Thoracic aorta (tissue), 2 donors: Measurements from ENCODE around the gene CYGB. TPM values are rescaled to one million over a fixed set of nuclear protein-coding genes. Genes with fewer than 3 reads are reported as not detected.
"Not testable (repeated sequence)": the region's sequence is repeated elsewhere in the genome, so short reads cannot be mapped to it uniquely, and the experiment has no call there.

ENCODE experiments used
- ATAC-seq: fragments of 150-250 bp; one replicate; pipeline ENCODE4 v1.8.0; 2017; ENCODE audit warnings: low read depth; ENCODE audit not compliant: insufficient number of reproducible peaks, low FRiP score
- DNase-seq: peaks from one replicate; pipeline ENCODE4 v3.0.0-alpha.2; 2020; ENCODE audit warnings: low spot score
- H3K27ac ChIP-seq, 2 donors: fragments of 200-600 bp; sonication (generic); 1 replicate in 1 of 2; 2 replicates in 1 of 2; pipeline ENCODE4 v1.5.1; 2016; ENCODE audit warnings: mild to moderate bottlenecking in 2 of 2, moderate library complexity in 2 of 2
- H3K27me3 ChIP-seq: fragments of 200-600 bp; sonication (generic); replicated peaks from 2 replicates; pipeline ENCODE4 v1.6.0; 2016; ENCODE audit warnings: mild to moderate bottlenecking; ENCODE audit not compliant: insufficient read depth
- H3K36me3 ChIP-seq: fragments of 200-600 bp; sonication (generic); one replicate; pipeline ENCODE4 v1.5.1; 2016
- H3K4me1 ChIP-seq, 2 donors: fragments of 200-600 bp; sonication (generic); 1 replicate in 1 of 2; 2 replicates in 1 of 2; pipeline versions ENCODE4 v1.5.1 to v1.6.0; 2016; ENCODE audit warnings: low read depth in 2 of 2, mild to moderate bottlenecking in 1 of 2; ENCODE audit not compliant: control insufficient read depth in 1 of 2
- H3K4me3 ChIP-seq: fragments of 200-600 bp; sonication (generic); 2 replicates; pipeline ENCODE4 v1.5.1; 2016; ENCODE audit warnings: mild to moderate bottlenecking
- H3K9me3 ChIP-seq: fragments of 200-600 bp; sonication (generic); 2 replicates; pipeline ENCODE4 v1.5.1; 2016
- total RNA-seq, 2 donors: library from RNA; depleted of rRNA; stranded (reverse); fragments of >200 nt; gene quantifications; one replicate each; pipeline versions ENCODE4 v1.1.0 to v1.2.3, GENCODE V29; 2016
- TF ChIP-seq, protein P1 (sequence below): fragments of 200-600 bp; sonication (generic); IDR thresholded peaks from one replicate; pipeline ENCODE4 v1.5.1; 2019; ENCODE audit warnings: antibody characterized with exemption

The CYGB gene
- total RNA-seq, 2 donors from 2014 or later: 8.3 to 17.7 TPM

DNA sequence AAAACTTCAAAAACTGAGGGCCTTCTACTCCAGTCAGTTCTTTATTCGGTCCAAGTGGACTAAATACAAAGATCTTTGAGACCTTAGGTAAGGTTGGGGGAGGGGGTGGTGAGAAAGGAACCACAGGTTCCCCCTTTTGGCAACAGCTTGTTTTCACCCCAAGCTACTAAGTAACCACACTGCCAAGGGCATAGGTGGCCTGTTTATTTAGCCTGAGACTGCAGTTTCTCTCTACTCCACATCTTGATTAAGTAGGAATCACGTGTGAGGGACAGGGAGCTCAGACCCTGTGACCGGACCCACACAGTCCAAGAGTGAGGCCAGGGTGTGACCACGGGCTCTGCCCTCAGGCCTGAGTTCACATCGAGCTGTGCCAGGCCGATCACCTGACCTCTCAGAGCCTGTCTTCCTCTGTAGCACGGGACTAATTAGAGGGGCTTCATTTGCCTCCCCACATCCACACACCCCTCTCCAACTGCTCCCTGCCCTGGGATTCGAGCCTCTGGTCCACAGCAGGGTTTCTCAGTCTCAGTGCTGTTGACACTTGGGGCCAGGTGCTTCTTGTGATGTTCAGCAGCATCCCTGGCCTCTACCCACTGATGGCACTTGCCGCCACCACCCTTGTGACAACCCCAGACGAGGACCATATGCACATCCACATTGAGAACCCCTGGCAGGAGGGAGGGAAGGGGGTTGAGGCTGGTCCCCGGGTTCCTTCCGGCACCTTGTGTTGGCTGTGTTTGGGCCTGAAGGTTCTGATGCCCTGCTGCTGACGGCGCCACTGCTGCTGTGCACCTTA, 30.3 kb upstream of the CYGB start:
- H3K4me3 ChIP-seq: no peak overlapping the region
- H3K9me3 ChIP-seq: no peaks in the 10 kb centered on the region
- ATAC-seq: no peak
- TF ChIP-seq, protein P1, sequence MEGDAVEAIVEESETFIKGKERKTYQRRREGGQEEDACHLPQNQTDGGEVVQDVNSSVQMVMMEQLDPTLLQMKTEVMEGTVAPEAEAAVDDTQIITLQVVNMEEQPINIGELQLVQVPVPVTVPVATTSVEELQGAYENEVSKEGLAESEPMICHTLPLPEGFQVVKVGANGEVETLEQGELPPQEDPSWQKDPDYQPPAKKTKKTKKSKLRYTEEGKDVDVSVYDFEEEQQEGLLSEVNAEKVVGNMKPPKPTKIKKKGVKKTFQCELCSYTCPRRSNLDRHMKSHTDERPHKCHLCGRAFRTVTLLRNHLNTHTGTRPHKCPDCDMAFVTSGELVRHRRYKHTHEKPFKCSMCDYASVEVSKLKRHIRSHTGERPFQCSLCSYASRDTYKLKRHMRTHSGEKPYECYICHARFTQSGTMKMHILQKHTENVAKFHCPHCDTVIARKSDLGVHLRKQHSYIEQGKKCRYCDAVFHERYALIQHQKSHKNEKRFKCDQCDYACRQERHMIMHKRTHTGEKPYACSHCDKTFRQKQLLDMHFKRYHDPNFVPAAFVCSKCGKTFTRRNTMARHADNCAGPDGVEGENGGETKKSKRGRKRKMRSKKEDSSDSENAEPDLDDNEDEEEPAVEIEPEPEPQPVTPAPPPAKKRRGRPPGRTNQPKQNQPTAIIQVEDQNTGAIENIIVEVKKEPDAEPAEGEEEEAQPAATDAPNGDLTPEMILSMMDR: no peak
- H3K36me3 ChIP-seq: peaks cover 4% of the 10 kb centered on the region
- no peak for DNase-seq
- no peak overlapping the region for H3K27ac ChIP-seq
- H3K4me1 ChIP-seq: no peaks in the 10 kb centered on the region
- no peaks in the 10 kb centered on the region for H3K27me3 ChIP-seq

DNA sequence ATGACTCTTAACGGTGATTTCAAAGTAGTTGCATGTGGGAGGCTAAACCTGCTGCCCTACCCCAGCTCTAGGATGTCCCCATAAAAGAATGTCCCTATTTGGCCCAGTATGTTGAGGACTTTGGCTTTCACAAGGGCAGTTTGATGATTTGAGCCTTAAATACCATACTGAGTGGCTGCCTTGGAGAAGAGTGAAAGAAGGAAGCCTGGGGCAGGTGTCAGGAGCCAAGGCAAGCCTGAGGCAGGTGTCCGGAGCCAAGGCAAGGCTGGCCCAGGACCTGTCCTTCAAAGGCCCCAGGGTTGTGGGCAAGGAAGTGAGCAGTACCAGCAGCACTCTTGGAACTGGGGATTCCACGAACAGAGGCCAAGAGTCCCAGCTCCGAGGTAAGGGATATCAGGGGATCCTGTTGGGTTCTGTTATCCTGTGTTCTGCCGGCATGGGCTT, 29.5 kb upstream of the CYGB start:
- no peak for ATAC-seq
- H3K27ac ChIP-seq: no peak overlapping the region
- H3K36me3 ChIP-seq: peaks cover 4% of the 10 kb centered on the region

DNA sequence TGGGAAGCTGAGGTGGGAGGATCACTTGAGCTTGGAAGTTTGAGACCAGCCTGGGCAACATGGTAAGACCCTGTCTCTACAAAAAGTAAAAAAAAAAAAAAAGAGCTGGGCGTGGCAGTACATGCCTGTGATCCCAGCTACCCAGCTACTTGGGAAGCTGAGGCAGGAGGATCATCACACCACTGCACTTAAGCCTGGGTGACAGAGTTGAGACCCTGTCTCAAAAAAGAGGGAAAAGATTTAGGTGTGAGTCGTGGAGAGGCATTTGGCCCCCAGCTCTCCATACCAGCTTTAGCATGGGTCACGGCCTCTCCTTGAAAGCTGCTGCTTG, 29.1 kb upstream of the CYGB start:
- no peak for DNase-seq

More for the DNA sequence above, 29.5 kb upstream of the CYGB start:
- TF ChIP-seq, protein P1: no peak
- H3K4me3 ChIP-seq: no peak overlapping the region
- DNase-seq: no peak
- H3K4me1 ChIP-seq: no peaks in the 10 kb centered on the region
- H3K27me3 ChIP-seq: no peaks in the 10 kb centered on the region
- no peaks in the 10 kb centered on the region for H3K9me3 ChIP-seq

DNA sequence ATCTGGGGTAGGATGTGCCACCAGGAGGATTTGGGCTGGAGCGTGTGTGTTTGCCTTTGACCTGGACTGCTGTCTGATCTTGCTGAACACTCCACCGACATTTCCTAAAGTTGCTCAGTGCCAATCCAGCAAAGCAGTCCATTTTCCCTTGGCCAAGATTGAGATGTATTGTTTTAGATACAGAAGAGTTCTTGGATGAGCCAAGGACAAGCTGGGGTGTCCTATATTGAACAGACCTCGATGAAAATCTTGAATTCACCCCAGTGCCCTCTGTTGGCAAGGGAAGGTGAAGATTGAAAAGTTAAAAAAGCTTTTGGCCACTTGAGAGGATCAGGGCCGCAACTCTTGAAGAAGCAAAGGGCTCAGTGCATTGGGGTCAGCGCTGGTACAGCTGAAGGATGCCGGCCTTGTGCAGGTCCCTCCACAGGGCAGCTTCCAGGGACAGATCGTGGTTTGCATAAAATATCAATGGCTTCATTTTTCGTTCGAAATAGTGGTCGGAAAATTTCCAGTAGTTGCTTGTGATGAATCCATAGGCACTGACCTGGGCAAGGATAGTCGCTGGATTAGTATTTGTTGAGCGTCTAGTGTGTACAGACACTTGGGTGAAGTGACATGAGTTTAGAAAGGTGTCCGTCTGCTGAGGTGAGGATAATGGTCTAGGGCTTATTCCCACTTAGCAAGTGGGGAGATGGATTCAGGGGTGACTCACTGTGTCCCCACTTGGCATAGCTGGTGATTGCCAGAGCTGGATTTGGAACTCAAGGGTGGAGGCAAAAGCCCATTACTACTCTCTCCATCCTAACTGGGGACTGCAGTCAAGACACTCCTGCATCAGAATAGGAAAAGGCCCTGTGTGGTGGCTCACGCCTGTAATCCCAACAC, 28.5 kb upstream of the CYGB start:
- no peak for ATAC-seq
- Histone ChIP-seq H3K4me3 (no peak overlapping the region), H3K9me3 (no peaks in the 10 kb centered on the region), H3K4me1 (no peaks in the 10 kb centered on the region), H3K27ac (no peak overlapping the region), H3K27me3 (no peaks in the 10 kb centered on the region), H3K36me3 (peaks cover 4% of the 10 kb centered on the region)
- TF ChIP-seq, protein P1: no peak
- no peak for DNase-seq

More for the DNA sequence above, 29.1 kb upstream of the CYGB start:
- Histone ChIP-seq H3K27ac (no peak overlapping the region), H3K4me1 (no peaks in the 10 kb centered on the region), H3K36me3 (peaks cover 4% of the 10 kb centered on the region), H3K9me3 (no peaks in the 10 kb centered on the region), H3K27me3 (no peaks in the 10 kb centered on the region), H3K4me3 (no peak overlapping the region)
- ATAC-seq: no peak
- TF ChIP-seq, protein P1: no peak

DNA sequence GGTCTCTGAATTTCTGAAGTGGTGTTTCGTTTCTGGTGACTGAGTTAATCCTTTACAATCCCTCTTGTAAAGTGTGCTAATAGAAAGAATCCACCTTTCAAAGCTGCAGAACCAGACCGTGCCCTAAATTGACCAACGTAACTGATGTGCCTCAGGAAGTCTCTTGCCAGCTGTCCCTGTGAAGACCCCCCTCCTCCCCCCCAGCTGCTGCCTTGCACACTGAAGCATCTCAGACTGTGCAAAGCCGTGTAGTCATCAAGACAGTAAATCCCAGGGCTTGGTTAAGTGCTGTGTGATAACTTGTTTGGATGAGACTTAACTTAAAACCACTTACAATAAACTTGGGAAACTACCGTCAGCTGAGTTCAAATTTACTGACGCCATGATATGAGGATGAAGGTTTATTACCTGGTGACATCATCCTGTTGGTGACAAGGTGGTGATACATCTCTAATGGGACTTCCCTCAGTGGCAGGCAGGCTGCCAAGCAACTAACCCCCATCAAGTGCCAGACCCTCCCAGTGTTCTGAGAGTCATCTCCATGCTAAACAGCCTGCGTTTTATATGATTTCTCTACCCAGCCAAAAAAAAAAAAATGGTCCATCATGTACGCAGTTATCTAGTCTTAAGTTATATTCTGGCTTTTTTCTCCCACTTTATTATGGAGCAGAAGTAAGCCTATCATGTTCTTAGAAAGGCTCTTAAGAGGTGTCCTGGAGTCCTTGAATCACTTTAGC, 27.6 kb upstream of the CYGB start:
- ATAC-seq, H3K4me1 ChIP-seq, DNase-seq, H3K27me3 ChIP-seq, H3K27ac ChIP-seq, H3K36me3 ChIP-seq, H3K9me3 ChIP-seq, H3K4me3 ChIP-seq: not testable (repeated sequence)

DNA sequence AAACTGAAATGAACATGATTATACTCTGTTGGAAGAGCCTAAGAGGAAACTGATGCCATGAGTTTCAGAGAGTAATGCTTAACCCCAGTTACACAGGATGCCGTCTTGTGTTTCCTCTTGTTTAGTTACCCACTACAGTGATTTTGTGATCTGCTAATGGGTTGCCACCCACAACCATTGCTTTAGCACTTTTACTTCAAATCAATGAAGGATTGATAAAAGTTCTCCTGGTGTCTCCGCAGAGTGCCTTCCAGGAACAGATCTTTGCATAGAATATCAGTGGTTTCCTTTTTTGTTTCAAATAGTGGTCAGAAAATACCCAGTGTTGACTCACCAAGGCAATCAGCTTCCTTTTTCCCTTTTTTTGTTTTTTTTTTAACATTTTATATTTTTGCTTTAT, 25.9 kb upstream of the CYGB start:
- H3K9me3 ChIP-seq, H3K4me3 ChIP-seq, H3K36me3 ChIP-seq, H3K27me3 ChIP-seq, H3K27ac ChIP-seq, DNase-seq, ATAC-seq: not testable (repeated sequence)
- peaks cover 5 to 19% of the 10 kb centered on the region in 2 donors for H3K4me1 ChIP-seq
